NCI-H1105 (cell line): Measurements from ENCODE around the gene CDRT15.
"Not testable (repeated sequence)": the region's sequence is repeated elsewhere in the genome, so short reads cannot be mapped to it uniquely, and the experiment has no call there.

ENCODE experiments used
- DNase-seq: peaks from one replicate; lab custom pipeline; 2025; lab: John Stamatoyannopoulos, UW

CDRT15 gene

DNA sequence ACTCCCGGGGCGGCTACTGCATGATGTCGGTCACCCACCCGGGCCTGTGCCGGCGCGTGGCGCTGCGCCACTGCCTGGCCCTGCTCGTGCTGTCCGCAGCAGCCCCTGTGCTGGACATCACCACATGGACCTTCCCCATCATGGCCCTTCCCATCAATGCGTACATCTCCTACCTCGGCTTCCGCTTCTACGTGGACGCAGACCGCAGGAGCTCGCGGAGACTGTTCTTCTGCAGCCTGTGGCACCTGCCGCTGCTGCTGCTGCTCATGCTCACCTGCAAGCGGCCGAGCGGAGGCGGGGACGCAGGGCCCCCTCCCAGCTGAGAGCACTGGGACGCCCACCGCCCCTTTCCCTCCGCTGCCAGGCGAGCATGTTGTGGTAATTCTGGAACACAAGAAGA is 29.8 kb downstream of the CDRT15 start:
- no peak for DNase-seq

DNA sequence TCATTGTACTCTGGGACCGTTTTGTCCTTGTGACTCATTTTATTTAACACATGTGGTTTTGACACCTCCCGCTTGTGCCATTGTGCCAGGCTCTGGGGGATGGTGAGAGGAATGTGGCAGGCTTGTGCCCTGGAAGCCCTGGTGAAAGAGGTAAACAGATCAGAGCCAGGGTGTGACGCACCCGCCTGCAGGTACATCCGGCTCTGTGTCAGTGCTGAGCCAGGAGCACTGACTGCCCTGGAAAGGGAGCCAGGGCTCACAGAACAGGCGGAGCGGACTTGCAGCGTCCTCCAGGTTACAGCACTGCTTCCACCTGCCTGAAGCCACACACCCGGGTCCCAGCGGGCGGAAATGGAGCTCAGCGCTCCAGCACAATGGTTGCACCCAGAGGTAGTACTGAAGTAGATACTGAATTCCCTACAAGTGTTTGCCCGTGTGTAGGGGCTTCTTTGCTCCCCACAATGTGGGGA is 30.6 kb downstream of the CDRT15 start:
- peak; percentile 72 for DNase-seq

DNA sequence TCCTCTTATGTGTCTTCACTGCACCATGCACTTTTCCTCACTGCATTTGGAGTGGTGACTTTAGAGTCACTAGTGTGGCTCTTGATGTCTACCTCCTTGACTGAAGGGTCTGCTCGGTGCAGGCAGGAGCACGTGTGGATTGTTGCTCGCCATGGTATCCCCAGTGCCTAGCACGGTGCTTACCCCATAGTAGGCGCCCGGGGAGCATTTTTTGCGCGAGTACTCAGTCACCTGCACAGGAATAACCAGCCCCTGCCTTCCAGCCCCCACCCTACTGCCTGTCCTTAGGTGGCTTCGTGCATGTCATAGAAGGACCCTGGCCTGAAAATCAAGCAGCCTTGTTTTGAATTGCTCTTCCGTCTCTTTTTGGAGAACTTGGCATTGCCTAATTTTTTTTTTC is 31.3 kb downstream of the CDRT15 start:
- DNase-seq, result no peak

DNA sequence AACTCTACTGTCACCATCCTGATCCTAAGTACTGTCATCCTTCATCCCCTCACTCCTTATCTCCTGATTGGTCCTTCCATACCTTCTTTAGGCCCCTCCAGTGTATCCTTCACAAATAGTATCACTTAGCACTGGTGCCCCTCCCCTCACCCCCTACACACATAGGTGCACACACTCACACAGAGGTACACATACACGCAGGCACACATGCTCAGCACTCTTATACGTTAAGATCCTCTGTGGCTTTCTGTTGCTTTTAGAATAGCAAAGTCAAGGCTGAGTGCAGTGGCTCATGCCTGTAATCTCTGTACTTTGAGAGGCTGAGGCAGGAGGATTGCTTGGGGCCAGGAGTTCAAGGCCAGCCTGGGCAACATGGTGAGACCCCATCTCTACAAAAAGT is 32.1 kb downstream of the CDRT15 start:
- DNase-seq, result no peak

DNA sequence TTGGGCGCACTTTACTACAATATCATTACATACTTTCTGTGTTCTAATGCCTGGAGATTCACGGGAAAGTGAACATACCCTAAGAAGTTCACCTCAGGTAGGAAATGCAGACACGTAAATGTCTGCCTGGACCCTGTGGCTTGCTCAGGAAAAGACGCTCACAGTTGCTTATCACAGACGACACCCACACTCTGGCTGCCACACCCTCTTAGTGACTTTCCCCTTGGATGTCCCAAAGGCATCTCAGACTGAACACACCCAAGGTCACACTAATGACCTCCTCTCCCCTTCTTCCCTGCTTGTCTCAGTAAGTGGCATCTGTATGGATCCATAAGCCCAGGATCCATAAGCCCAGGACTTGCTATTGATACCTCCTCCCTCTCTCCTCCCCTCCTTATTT is 32.6 kb downstream of the CDRT15 start:
- DNase-seq, result no peak

DNA sequence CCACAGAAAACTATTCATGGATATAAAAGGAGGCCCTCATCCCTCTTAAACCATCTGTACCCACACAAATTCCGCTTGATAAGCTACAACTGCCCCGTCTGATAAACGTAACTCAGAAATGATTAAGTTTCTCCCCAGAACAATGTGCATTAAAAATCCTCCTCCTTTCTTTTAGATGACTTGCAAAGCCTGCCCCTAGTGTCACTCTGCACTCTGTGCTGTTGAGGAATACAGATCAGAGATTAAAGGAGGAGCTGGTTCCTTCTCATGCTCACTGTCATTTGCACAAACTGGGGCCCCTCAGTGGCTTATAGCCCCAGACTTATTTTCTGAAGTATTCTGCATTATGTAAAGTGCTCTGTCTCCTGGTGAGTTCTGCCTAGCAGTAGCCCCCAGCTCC is 33.3 kb downstream of the CDRT15 start:
- DNase-seq, result no peak

DNA sequence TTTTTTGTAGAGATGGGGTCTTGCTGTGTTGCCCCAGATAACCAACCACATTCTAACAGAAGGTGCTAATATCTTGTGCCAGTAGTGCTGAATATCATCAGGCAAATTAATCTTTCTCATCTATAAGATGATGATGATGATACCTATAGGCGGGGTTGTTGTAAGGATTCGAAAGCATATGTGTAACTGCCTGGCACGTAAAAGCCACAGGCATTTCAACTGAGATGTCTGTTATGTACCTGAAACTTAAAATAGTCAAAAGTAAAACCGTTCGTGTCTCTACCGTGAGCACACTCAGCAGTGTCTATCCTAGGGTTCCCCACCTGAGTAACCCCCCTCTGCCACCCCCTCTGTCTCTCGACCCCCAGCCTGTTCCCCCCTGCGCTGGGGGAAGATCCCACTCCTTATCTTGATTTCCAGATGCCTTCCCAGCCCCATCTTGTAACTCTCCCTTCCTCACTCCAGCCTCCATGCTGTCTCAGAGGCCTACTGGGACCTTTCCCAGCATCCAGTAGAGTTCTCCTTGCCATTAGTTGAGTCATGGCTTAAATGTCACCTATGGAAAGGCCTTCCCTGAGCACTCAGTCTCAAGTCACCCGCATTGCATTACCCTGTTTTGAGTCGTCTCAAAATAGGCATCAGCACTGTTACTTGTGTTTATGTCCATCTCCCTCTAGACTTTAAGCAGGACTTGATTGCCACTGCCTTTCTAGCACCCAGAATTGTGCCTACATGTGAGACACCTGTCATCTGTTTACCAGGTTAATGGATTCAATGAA is 34.1 kb downstream of the CDRT15 start:
- no peak for DNase-seq

DNA sequence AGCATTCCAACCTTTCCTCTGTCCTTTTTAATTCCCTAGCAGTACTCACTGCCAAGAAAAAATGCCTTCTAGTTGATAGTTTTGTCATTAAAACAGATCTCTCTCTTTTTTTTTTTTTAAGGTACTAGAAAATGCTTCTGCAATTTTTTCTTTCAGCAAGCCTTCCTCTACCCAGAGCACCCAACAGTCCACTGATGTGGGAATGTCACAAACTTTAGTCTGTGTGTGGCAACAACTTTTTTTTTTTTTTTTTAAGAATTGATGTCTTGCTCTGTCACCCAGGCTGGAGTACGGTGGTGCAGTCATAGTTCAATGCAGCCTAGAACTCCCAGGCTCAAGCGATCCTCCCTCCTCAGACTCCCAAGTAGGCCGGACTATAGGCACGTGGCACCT is 34.7 kb downstream of the CDRT15 start:
- no peak for DNase-seq

DNA sequence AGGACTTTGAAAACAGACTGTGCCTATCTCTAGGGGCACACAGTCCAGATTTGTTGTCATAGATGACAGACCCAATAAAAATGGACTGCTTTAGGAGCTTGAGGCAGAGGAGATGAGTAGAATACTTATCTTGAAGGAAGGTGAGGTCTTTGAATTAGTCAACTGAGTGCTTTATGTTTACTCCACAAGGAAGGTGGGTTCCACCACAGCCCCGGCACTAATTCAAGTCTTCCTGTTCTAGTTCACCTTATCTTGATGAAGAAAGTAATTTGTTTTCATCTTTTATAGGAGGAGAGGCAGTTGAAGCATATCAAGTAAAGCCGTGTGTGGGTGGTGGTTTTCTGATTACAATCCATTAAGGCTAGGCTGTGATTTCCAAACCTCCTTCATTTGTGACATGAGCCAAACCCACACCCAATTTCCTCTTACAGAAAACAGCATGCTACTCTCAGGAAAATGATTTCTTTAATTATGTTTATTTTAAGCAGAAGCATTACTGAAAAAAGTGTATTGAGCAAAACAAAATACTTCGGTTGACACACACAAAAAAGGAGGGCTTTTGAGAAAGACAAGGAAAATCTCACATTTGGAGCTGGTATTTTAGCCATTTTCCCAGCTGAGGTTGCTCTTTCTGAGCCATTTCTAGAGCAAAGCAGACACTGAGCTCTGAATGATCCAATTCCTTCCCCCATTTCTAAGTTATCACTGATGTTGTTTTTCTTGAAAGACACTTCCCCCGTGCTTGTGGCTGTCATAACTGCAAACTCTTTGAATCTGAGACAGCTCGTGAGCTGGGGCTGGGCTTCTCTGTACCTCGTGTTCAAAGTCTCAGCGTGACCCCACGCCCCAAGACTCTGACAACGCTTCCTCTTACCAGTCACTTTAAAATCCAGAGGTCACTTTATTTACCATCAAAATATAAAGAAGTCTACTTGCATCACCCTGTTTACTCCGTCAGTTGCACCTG is 35.4 kb downstream of the CDRT15 start:
- no peak for DNase-seq

DNA sequence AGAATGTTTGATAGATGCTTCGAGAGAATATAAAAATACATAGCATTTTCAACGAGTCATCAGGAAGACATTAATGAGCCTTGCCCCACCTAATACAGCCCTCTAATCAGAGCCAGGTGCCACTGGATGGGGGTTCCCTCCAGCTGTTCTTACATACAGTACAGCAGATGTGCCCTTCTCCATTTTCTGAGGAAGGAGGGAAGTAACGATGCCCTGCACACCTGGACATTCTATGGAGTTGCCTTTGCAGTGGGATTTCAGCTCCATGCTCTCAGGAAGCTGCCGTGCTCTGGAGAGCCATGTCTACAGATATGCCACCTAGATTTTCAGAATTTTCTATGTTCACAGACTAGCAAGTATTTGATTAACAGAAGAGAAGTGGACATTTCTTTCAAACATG is 36.3 kb downstream of the CDRT15 start:
- no peak for DNase-seq

DNA sequence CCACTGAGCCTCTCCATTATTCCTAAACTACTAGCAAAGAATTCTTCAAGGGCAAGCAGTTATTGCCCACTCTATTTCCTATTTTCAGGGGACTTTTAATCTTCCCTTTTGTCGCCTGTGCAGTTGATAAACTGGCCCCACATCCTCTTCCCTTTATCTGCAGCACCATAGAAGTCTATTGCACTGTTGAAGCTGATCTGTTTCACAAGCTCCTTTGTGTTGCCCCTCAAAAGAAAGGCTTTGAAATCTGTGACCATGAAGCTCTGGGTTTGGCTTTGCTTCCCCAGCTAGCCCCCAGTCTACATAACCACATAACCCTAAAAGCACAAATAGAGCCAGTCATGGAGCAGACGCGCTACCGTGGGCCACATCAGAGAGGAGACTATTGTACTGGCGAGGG is 37.1 kb downstream of the CDRT15 start:
- DNase-seq, result no peak

DNA sequence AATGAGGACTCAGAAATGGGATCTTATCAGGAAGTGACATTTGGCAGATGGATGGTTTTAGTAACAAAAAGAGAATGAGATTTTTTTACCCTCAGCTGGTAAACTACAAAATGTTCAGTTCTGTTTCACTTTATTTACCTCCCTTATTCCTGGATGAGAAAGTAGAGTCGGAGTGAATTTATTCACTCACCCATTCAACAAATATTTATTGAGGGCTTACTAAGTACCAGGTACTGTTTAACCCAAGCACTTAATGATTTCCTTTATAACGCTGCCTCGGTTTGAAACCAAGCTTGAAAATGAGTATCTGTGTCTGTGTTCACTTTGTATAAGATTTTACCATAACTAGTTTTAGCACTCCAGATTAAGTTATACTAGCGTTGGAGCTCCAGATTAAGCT is 38.1 kb downstream of the CDRT15 start:
- no peak for DNase-seq

DNA sequence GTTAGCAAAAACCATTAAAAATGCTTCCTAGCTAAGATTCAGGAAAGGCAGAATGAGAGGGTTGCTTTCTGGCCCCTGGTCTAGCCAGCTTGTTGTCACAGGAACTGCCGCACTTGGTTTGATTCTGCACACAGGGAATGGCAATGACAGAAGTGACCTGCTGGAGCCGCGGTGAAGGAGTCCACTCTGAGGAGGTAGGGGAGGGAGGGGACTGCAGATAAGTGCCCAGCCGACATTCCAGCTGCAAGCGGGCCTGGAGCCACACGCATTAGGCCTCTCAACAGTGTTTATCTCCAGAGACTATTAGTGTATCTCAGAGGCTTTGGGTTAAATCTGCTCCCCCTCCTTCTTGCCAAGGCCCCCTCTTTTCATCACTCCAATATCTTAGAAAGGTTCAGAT is 38.6 kb downstream of the CDRT15 start:
- DNase-seq, result peak; percentile 10

DNA sequence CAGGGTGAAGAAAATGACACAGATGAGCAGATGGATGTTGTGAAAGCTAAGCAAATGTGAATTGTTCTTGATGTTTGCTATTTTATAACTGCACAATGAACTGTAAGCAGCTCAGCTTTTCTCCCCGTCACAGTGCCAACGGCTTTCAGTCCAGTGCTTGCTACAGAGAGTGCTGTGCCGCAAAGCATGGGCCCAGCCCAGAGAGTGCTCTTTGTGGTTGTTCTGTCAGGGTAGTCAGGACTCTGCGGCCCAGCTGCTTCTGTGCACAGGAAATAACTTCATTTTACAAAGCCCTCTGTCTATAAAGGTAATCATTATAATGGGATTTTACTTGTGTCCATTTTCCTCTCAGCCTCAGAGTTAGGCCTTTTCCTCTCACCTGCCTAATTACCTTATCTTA is 39.1 kb downstream of the CDRT15 start:
- DNase-seq, result no peak

DNA sequence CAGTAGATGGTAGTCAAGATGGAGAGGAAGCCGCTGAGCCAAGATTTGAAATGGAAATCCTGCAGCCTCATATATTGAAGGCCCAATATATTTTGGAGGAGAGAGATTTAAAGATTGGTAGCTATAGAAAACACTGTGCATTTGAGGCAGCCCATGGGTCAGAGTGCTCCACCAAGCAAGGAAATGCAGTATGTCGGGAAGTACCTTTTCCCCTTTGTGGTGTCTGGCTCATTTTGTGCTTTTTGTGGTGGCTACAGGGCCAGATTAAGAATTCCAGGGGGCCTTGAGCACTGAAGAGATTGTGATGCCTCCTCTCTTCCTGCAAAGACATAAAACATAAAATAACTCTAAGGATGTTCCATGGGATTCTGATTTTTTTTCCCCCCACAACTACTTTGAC is 39.6 kb downstream of the CDRT15 start:
- no peak for DNase-seq

DNA sequence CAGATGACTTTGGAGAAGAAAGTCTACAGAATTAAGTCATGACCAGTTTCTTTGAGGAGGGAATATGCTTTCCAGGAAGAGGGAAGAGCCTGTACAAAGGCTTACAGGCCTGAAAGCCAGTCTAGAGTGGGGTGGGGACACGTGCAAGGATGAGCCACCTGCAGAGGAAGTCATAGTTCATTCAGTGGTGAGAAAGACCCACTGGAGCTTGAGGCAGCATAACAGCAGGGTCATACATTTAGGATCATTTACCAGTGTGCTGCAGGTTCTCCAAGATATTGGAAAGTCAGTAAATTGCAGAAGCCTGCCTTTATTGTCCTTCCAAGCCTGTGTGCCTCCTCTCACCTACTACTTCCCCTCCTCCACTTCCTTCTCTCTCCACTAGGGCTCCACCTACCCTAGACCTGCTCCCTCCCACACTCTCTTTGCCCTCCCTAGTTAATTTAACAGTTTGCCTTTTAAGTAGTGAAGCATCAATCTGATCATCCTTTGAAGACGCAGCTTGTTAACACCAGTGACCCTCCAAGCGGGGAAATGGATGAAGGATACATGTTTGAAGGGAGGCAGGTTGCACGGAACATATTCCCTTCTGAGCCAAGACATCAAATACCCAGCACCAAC is 40.2 kb downstream of the CDRT15 start:
- no peak for DNase-seq

DNA sequence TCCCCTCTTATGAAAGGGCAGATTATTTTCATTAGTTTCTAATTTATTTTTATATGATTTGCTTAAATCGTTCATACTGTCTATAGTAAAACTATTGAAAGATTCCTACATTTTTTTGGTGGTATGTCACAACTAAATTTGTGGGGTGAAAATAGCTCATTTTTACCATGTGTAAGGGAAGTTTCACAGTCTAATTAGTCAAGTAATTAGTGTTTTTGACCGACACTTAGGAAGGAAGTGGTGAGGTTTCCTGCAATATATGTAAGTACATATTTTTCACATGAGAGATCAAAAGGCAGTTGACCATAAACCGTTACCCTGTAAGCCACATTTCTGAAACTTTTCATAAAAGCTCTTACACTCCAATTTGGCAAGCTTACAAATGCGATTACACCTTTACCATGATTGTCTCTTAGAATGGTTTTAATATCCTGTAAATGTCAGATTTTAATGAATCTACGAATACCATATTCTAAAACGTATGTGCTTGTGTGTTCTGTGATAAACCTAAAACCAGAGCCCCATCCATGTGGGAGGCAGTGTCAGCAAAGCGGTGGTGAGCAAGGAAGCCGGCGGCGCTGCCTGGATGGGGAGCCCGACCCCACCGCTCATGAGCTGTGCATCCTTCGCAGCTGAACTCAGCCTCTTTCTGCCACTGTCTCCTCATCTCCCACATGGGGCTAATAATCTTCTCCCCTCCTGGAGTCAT is 43.9 kb downstream of the CDRT15 start:
- not testable (repeated sequence) for DNase-seq

DNA sequence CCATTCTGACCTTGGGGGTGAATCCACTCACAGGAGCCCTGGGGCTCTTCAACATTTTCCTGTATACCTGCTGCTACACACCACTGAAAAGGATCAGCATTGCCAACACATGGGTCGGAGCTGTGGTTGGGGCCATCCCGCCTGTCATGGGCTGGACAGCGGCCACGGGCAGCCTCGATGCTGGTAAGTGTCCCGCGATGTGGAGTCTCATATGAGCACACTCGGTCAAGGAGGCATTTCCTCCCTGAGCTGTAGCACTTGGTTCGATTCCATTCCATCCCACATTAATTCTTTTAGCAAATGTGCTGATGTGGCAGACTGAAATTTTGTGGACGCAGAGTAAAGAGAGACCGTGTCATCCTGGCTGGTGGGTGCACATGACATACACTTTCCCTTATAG is 44.6 kb downstream of the CDRT15 start:
- not testable (repeated sequence) for DNase-seq

DNA sequence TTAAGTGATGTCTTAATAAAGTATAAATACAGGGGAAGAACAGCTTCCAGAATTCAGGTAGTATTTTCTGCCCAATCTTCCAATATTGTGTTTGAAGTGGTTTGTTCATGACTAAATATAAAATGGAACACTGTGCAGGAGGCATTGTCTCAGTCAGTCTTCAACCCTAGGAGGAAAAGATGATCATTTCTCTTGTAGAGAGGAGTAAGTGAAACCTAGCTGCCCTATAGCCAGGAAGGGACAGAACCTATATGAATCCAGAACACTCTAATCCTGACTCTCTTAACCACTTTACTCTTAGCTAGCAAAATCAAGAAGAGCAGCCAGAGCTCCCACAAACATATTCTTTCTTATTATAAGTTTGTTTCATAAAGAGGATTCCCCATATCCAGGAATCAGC is 45.2 kb downstream of the CDRT15 start:
- DNase-seq, result not testable (repeated sequence)

DNA sequence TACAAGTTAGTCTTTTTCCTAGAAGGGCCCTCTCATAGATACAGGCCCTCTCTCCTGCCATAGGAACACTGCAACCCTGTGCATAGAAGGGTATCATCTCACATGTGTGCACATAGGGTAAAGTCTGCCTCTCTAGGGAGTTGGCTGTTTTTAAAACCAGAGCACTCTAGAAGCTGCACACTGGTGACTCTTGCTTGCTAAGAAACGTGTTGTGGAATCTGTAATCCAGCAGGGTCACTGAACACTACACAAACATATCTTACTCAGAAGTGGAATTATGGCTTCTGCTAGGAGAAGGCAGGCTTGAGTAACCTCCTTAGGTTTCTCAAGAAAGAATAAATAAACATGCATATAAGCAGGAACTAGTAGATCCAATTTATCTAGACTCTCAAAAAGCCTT is 45.9 kb downstream of the CDRT15 start:
- DNase-seq, result not testable (repeated sequence)

DNA sequence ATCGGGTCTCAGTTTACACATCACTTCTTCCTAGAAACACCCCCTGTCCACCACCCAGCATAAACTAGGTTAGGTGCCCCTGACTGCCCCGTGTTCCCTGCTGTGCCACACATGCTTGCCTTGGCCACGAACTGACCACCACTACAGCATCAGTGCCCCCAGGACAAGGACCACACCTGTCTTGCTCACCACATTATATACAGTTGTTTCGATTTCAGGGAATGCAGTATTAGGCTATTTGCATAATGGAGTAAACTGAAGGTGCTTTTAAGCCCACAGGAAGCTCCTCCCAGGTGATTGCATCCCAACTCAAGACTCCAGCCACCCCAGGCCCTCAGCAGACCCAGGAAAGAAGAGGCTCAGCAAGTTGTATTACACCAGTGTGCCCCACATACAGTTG is 50.2 kb downstream of the CDRT15 start:
- not testable (repeated sequence) for DNase-seq
